Activated gamma-delta T cell treated with Interleukin-2 at 50 U/mL for 16 hours (primary cell): ENCODE measurements around the gene EMC6.

Experiments used
- DNase-seq: peaks from one replicate; pipeline ENCODE4 v3.0.0-alpha.2; 2020

The EMC6 gene

DNA sequence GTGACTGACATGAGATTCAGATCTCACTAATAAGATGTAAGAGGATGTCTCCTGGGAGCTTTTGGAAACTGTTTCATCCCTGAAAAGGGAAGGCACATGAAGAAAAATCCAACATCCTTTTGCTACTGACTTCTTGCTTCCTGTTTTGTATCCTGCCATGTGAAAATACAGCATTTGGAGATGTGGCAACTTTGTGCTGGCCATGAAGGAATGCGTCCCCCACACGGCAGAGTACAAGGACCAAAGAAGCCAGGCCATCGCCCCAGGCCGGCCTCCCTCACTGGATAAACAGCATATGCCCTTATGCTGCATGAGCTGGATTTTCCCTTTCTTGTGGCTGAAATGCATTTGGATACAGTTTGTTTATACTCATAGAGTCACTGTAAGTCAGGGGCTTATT, 49.6 kb downstream of the EMC6 start:
- no peak for DNase-seq

DNA sequence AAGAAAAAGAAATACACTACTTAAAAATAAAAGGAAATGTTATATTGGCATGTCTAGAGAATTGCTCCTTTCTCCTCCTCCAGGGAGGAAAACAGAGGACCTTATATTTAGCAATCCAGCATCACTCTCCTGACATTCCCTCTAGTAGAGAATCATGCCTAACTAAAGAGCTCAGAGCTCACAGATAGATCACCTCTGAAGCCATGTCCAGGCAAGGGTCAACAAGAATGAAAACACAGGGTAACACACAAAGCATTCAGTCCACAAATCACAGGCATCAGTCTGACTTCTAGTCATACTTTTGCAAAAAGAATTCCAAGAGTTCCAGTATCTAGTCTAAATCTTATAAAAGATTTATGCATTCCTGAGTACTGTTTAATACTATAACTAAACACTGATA, 50.7 kb downstream of the EMC6 start:
- no peak for DNase-seq
